Epithelial cell of proximal tubule (primary cell): ENCODE results near the gene TSHZ3. TPM values are rescaled to one million over a fixed set of nuclear protein-coding genes. Genes with fewer than 3 reads are reported as not detected.

Experiments
- DNase-seq: peaks from one replicate; pipeline ENCODE4 v3.0.0-alpha.2; 2011; ENCODE audit warnings: low read depth
- H3K4me3 ChIP-seq: 2 replicates; pipeline ENCODE4 v1.5.1; 2011; ENCODE audit warnings: low read depth, mild to moderate bottlenecking, low read length
- CTCF ChIP-seq: conservative IDR thresholded peaks from 2 replicates; pipeline ENCODE4 v1.5.1; 2012; ENCODE audit warnings: low read depth, mild to moderate bottlenecking, low read length
- total RNA-seq: library from RNA; depleted of rRNA; stranded (reverse); fragments of >200 nt; gene quantifications from 2 replicates; pipeline ENCODE4 v1.2.3, GENCODE V29; 2015

TSHZ3 gene
- total RNA-seq, 1 donor from 2014 or later = 0.12 TPM

- no peak for TF ChIP-seq CTCF
- DNase-seq = no peak
- no peak overlapping the region for H3K4me3 ChIP-seq
These were observed 49.6 kb downstream of the TSHZ3 start for GRCh38 chr19:31299665-31300064.

GRCh38 chr19:31297991-31298390 is 51.2 kb downstream of the TSHZ3 start:
- DNase-seq = no peak
- no peak for TF ChIP-seq CTCF
- H3K4me3 ChIP-seq = no peak overlapping the region

GRCh38 chr19:31296741-31297390 is 52.4 kb downstream of the TSHZ3 start:
- no peak overlapping the region for H3K4me3 ChIP-seq
- TF ChIP-seq CTCF = no peak
- no peak for DNase-seq

- DNase-seq = no peak
- no peak for TF ChIP-seq CTCF
- no peak overlapping the region for H3K4me3 ChIP-seq
These were observed 55.0 kb downstream of the TSHZ3 start for GRCh38 chr19:31294189-31294588.

GRCh38 chr19:31292639-31293185 is 56.5 kb downstream of the TSHZ3 start:
- no peak for TF ChIP-seq CTCF
- no peak overlapping the region for H3K4me3 ChIP-seq
- no peak for DNase-seq

GRCh38 chr19:31290931-31291590 is 58.2 kb downstream of the TSHZ3 start:
- no peak for DNase-seq
- TF ChIP-seq CTCF = no peak
- H3K4me3 ChIP-seq = no peak overlapping the region
